Measurements from ENCODE around the gene CAMKMT. TPM values are rescaled to one million over a fixed set of nuclear protein-coding genes. Genes with fewer than 3 reads are reported as not detected.

CAMKMT gene
- total RNA-seq, 2 experiments from 2014 or later = 25.7 to 27.4 TPM

- TF ChIP-seq CTCF (conservative IDR thresholded peaks at IDR 0.05; ENCODE audit: low read length) (no peak), EZH2phosphoT487 (IDR thresholded peaks at IDR 0.05; ENCODE audit: borderline replicate concordance, low read depth, low read length) (no peak)
- no peak overlapping the region for H2AFZ ChIP-seq (ENCODE audit: low read length)
- H3K4me3 ChIP-seq (ENCODE audit: low read depth, low read length, poor library complexity, severe bottlenecking) = no peak overlapping the region
- ChIA-PET CTCF (ENCODE audit: unreplicated experiment) (no interaction called here), POLR2A (interaction anchor here (0.6 to 1.5 kb wide), 2 partner anchors 66 to 219 kb away, joined by 3 to 4 read pairs; no protein-coding TSS in a partner anchor)
- intact Hi-C loops (cut with micrococcal nuclease; ENCODE audit: unreplicated experiment) = no loop called here
- H3K9me3 ChIP-seq (ENCODE audit: low read length) = no peaks in the 10 kb centered on the region
- no peaks in the 10 kb centered on the region for H3K79me2 ChIP-seq (ENCODE audit: insufficient read depth, low read depth, low read length)
- no peak overlapping the region for H3K4me2 ChIP-seq (ENCODE audit: low read length)
- no peaks in the 10 kb centered on the region for H3K4me1 ChIP-seq (ENCODE audit: insufficient read depth, low read length, poor library complexity, severe bottlenecking)
- BruUV-seq (replicated peaks) = no TSS peak
- H3K9me2 ChIP-seq (ENCODE audit: insufficient read depth, low read length) = no peaks in the 10 kb centered on the region
- no peaks in the 10 kb centered on the region for H3K36me3 ChIP-seq (ENCODE audit: insufficient read depth, low read length)
- no peaks in the 10 kb centered on the region for H4K20me1 ChIP-seq (ENCODE audit: insufficient read depth, low read length)
- no peak for DNase-seq (ENCODE audit: low spot score)
- H3K27ac ChIP-seq (ENCODE audit: low read depth, low read length, poor library complexity, severe bottlenecking) = no peak overlapping the region
Measured at GRCh38 chr2:44443517-44443916, 81.8 kb downstream of the CAMKMT start.

DNA sequence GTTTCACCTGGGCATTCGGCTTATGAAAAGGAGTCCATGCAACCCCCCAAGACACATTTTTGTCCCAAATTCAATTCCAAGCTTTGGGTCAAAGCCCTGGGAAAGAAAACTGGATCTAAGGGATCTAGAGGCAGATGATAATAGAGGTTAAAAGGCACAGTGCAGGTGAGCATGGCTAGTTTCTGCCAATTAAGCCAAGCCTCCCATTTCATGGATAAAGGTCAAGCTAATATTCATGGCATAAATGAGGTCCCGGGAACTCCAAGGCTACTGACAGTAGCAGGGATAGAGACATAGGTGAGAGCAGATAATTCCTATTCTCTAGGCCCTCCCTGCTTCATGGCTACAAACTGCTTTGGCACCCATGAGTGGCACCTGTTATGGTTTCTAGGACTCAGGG is 83.1 kb downstream of the CAMKMT start:
- intact Hi-C loops (cut with micrococcal nuclease; ENCODE audit: unreplicated experiment) = no loop called here
- Histone ChIP-seq H3K79me2 (ENCODE audit: insufficient read depth, low read depth, low read length) (no peaks in the 10 kb centered on the region), H3K36me3 (ENCODE audit: insufficient read depth, low read length) (no peaks in the 10 kb centered on the region), H3K4me3 (ENCODE audit: low read depth, low read length, poor library complexity, severe bottlenecking) (no peak overlapping the region), H3K9me3 (ENCODE audit: low read length) (no peaks in the 10 kb centered on the region), H3K27ac (ENCODE audit: low read depth, low read length, poor library complexity, severe bottlenecking) (no peak overlapping the region), H3K9me2 (ENCODE audit: insufficient read depth, low read length) (no peaks in the 10 kb centered on the region), H2AFZ (ENCODE audit: low read length) (no peak overlapping the region), H3K4me2 (ENCODE audit: low read length) (no peak overlapping the region), H4K20me1 (ENCODE audit: insufficient read depth, low read length) (no peaks in the 10 kb centered on the region), H3K4me1 (ENCODE audit: insufficient read depth, low read length, poor library complexity, severe bottlenecking) (no peaks in the 10 kb centered on the region)
- BruUV-seq (replicated peaks) = no TSS peak
- TF ChIP-seq CTCF (conservative IDR thresholded peaks at IDR 0.05; ENCODE audit: low read length) (no peak), EZH2phosphoT487 (IDR thresholded peaks at IDR 0.05; ENCODE audit: borderline replicate concordance, low read depth, low read length) (no peak)
- CTCF ChIA-PET (ENCODE audit: unreplicated experiment) = no interaction called here
- DNase-seq (ENCODE audit: low spot score) = no peak
- POLR2A ChIA-PET = no interaction called here

GRCh38 chr2:44448860-44449527 is 87.2 kb downstream of the CAMKMT start:
- Histone ChIP-seq H3K79me2 (ENCODE audit: insufficient read depth, low read depth, low read length) (no peaks in the 10 kb centered on the region), H3K4me1 (ENCODE audit: insufficient read depth, low read length, poor library complexity, severe bottlenecking) (no peaks in the 10 kb centered on the region), H4K20me1 (ENCODE audit: insufficient read depth, low read length) (no peaks in the 10 kb centered on the region), H3K27ac (ENCODE audit: low read depth, low read length, poor library complexity, severe bottlenecking) (no peak overlapping the region), H3K4me2 (ENCODE audit: low read length) (no peak overlapping the region), H3K9me3 (ENCODE audit: low read length) (no peaks in the 10 kb centered on the region), H3K9me2 (ENCODE audit: insufficient read depth, low read length) (0 out of 2 replicates have a peak, but pooled peaks cover 3% of the 10 kb centered on the region), H2AFZ (ENCODE audit: low read length) (no peak overlapping the region), H3K36me3 (ENCODE audit: insufficient read depth, low read length) (no peaks in the 10 kb centered on the region), H3K4me3 (ENCODE audit: low read depth, low read length, poor library complexity, severe bottlenecking) (no peak overlapping the region)
- DNase-seq (ENCODE audit: low spot score) = no peak
- intact Hi-C loops (cut with micrococcal nuclease; ENCODE audit: unreplicated experiment) = no loop called here
- ChIA-PET CTCF (ENCODE audit: unreplicated experiment) (no interaction called here), POLR2A (no interaction called here)
- no TSS peak for BruUV-seq (replicated peaks)
- TF ChIP-seq EZH2phosphoT487 (IDR thresholded peaks at IDR 0.05; ENCODE audit: borderline replicate concordance, low read depth, low read length) (no peak), CTCF (conservative IDR thresholded peaks at IDR 0.05; ENCODE audit: low read length) (no peak)
